WTC11 (cell line): ENCODE measurements around the gene PDE8A. TPM values are rescaled to one million over a fixed set of nuclear protein-coding genes. Genes with fewer than 3 reads are reported as not detected.

Experiments
- ATAC-seq: fragments of 200-7000 bp; cut with Tn5 transposase; 2 replicates; pipeline ENCODE4 v1.10.0; 2021; ENCODE audit warnings: mild to moderate bottlenecking, moderate library complexity
- CTCF ChIA-PET: fragments of 300-600 bp; sonication (Branson Sonifier 250); formaldehyde crosslinking; loops from one replicate; lab custom pipeline; 2021; ENCODE audit warnings: antibody characterized with exemption; lab: Charles Lee
- POLR2A ChIA-PET: fragments of 350-600 bp; sonication (Branson Sonifier 250); formaldehyde crosslinking; loops from one replicate; lab custom pipeline; 2021; ENCODE audit warnings: antibody characterized with exemption; lab: Charles Lee
- DNase-seq: peaks from one replicate; pipeline ENCODE4 v3.0.0; 2021; ENCODE audit warnings: low spot score
- H3K27ac Mint-ChIP-seq: 2 replicates; pipeline ENCODE4 v1.8.0; 2021; ENCODE audit warnings: mixed read lengths
- H3K27me3 Mint-ChIP-seq: 2 replicates; pipeline ENCODE4 v1.8.0; 2021; ENCODE audit warnings: low read depth, mild to moderate bottlenecking, moderate library complexity, mixed read lengths
- H3K36me3 Mint-ChIP-seq: 2 replicates; pipeline ENCODE4 v1.8.0; 2021; ENCODE audit warnings: mixed read lengths
- H3K4me1 Mint-ChIP-seq: 2 replicates; pipeline ENCODE4 v1.8.0; 2022; ENCODE audit warnings: mixed read lengths
- H3K4me3 Mint-ChIP-seq: 2 replicates; pipeline ENCODE4 v1.8.0; 2021; ENCODE audit warnings: mild to moderate bottlenecking, moderate library complexity, mixed read lengths
- H3K9me3 Mint-ChIP-seq: 2 replicates; pipeline ENCODE4 v1.8.0; 2021; ENCODE audit warnings: mixed read lengths
- ATF1 ChIP-seq: sonication (generic); formaldehyde crosslinking; IDR thresholded peaks from 2 replicates; pipeline ENCODE4 v1.8.1; 2023; ENCODE audit warnings: mild to moderate bottlenecking, moderate library complexity, missing genetic modification reagents
- CREB1 ChIP-seq: sonication (generic); formaldehyde crosslinking; IDR thresholded peaks from 2 replicates; pipeline ENCODE4 v1.8.0; 2023; ENCODE audit warnings: mild to moderate bottlenecking, missing genetic modification reagents
- ESRRA ChIP-seq: sonication (generic); formaldehyde crosslinking; IDR thresholded peaks from 2 replicates; pipeline ENCODE4 v1.8.1; 2022; ENCODE audit warnings: mild to moderate bottlenecking, missing genetic modification reagents, borderline replicate concordance
- FOXK1 ChIP-seq: sonication (generic); formaldehyde crosslinking; IDR thresholded peaks from 2 replicates; pipeline ENCODE4 v1.8.0; 2022; ENCODE audit warnings: mild to moderate bottlenecking, moderate library complexity, missing genetic modification reagents
- FOXP1 ChIP-seq: sonication (generic); formaldehyde crosslinking; IDR thresholded peaks from 2 replicates; pipeline ENCODE4 v1.8.0; 2022; ENCODE audit warnings: missing genetic modification reagents, mild to moderate bottlenecking, moderate library complexity, borderline replicate concordance
- GABPB1 ChIP-seq: sonication (generic); formaldehyde crosslinking; IDR thresholded peaks from 2 replicates; pipeline ENCODE4 v1.8.1; 2023; ENCODE audit warnings: mild to moderate bottlenecking, missing genetic modification reagents
- GRHL2 ChIP-seq: fragments of 250-450 bp; sonication (Bioruptor Pico); IDR thresholded peaks from 2 replicates; pipeline ENCODE4 v1.8.0; 2022; ENCODE audit warnings: mild to moderate bottlenecking, moderate library complexity; ENCODE audit not compliant: insufficient replicate concordance, severe bottlenecking
- GTF2I ChIP-seq: fragments of 250-450 bp; sonication (Bioruptor Pico); conservative IDR thresholded peaks from 2 replicates; pipeline ENCODE4 v1.4.0; 2021; ENCODE audit warnings: mild to moderate bottlenecking
- IRF2 ChIP-seq: sonication (generic); formaldehyde crosslinking; IDR thresholded peaks from 2 replicates; pipeline ENCODE4 v1.8.0; 2022; ENCODE audit warnings: low read depth, missing genetic modification reagents, borderline replicate concordance
- KAT7 ChIP-seq: sonication (generic); formaldehyde crosslinking; IDR thresholded peaks from 2 replicates; pipeline ENCODE4 v1.8.1; 2023; ENCODE audit warnings: missing genetic modification reagents, mild to moderate bottlenecking, borderline replicate concordance
- MXD4 ChIP-seq: fragments of 250-450 bp; sonication (Bioruptor Pico); IDR thresholded peaks from 2 replicates; pipeline ENCODE4 v1.8.0; 2021; ENCODE audit warnings: mild to moderate bottlenecking, moderate library complexity, borderline replicate concordance
- NFE2L1 ChIP-seq: sonication (generic); formaldehyde crosslinking; IDR thresholded peaks from 2 replicates; pipeline ENCODE4 v1.8.1; 2023; ENCODE audit warnings: missing genetic modification reagents
- NFYB ChIP-seq: sonication (generic); formaldehyde crosslinking; conservative IDR thresholded peaks from 2 replicates; pipeline ENCODE4 v1.8.0; 2022; ENCODE audit warnings: low read depth, missing genetic modification reagents
- NR2C2 ChIP-seq: sonication (generic); formaldehyde crosslinking; IDR thresholded peaks from 2 replicates; pipeline ENCODE4 v1.8.0; 2022; ENCODE audit warnings: mild to moderate bottlenecking, missing genetic modification reagents
- NR3C1 ChIP-seq: sonication (generic); formaldehyde crosslinking; conservative IDR thresholded peaks from 2 replicates; pipeline ENCODE4 v1.8.1; 2023; ENCODE audit warnings: low read depth, mild to moderate bottlenecking, missing genetic modification reagents
- PRRX2 ChIP-seq: fragments of 250-450 bp; sonication (Bioruptor Pico); IDR thresholded peaks from 2 replicates; pipeline ENCODE4 v1.8.0; 2021; ENCODE audit warnings: mild to moderate bottlenecking
- RELA ChIP-seq: sonication (generic); formaldehyde crosslinking; IDR thresholded peaks from 2 replicates; pipeline ENCODE4 v1.8.1; 2022; ENCODE audit warnings: missing genetic modification reagents, mild to moderate bottlenecking, borderline replicate concordance
- RORB ChIP-seq: fragments of 250-450 bp; sonication (Bioruptor Pico); IDR thresholded peaks from 2 replicates; pipeline ENCODE4 v1.9.0; 2021; ENCODE audit warnings: mild to moderate bottlenecking
- SP1 ChIP-seq: sonication (generic); formaldehyde crosslinking; conservative IDR thresholded peaks from 2 replicates; pipeline ENCODE4 v1.8.1; 2022; ENCODE audit warnings: missing genetic modification reagents
- TCF7 ChIP-seq: sonication (generic); formaldehyde crosslinking; IDR thresholded peaks from 2 replicates; pipeline ENCODE4 v1.8.0; 2022; ENCODE audit warnings: mild to moderate bottlenecking, low read depth, missing genetic modification reagents, moderate library complexity
- ZBTB21 ChIP-seq: sonication (generic); formaldehyde crosslinking; IDR thresholded peaks from 2 replicates; pipeline ENCODE4 v1.8.1; 2023; ENCODE audit warnings: mild to moderate bottlenecking, missing genetic modification reagents, borderline replicate concordance
- ZNF396 ChIP-seq: fragments of 250-450 bp; sonication (Bioruptor Pico); IDR thresholded peaks from 2 replicates; pipeline ENCODE4 v1.8.0; 2021; ENCODE audit warnings: mild to moderate bottlenecking, moderate library complexity, borderline replicate concordance
- ZNF423 ChIP-seq: fragments of 250-450 bp; sonication (Bioruptor Pico); IDR thresholded peaks from 2 replicates; pipeline ENCODE4 v2.1.2; 2022; ENCODE audit warnings: mild to moderate bottlenecking, moderate library complexity
- total RNA-seq: library from RNA; stranded (reverse); gene quantifications from 3 replicates; pipeline ENCODE4 v1.2.3, GENCODE V29; 2021
- TF ChIP-seq, protein P1 (sequence below): sonication (generic); formaldehyde crosslinking; IDR thresholded peaks from 2 replicates; pipeline ENCODE4 v1.8.0; 2022; ENCODE audit warnings: mild to moderate bottlenecking, missing genetic modification reagents
- TF ChIP-seq, protein P2 (sequence below): sonication (generic); formaldehyde crosslinking; IDR thresholded peaks from 2 replicates; pipeline ENCODE4 v1.8.0; 2022; ENCODE audit warnings: mild to moderate bottlenecking, missing genetic modification reagents
- TF ChIP-seq, protein P3 (sequence below): sonication (generic); formaldehyde crosslinking; IDR thresholded peaks from 2 replicates; pipeline ENCODE4 v1.8.0; 2023; ENCODE audit warnings: mild to moderate bottlenecking, missing genetic modification reagents
- TF ChIP-seq, protein P4 (sequence below): fragments of 200-600 bp; IDR thresholded peaks from 2 replicates; pipeline ENCODE4 v1.8.0; 2022; ENCODE audit warnings: antibody characterized with exemption
- TF ChIP-seq, protein P5 (sequence below): sonication (generic); formaldehyde crosslinking; IDR thresholded peaks from 2 replicates; pipeline ENCODE4 v1.8.1; 2023; ENCODE audit warnings: mild to moderate bottlenecking, missing genetic modification reagents, moderate library complexity

The PDE8A gene
- total RNA-seq, 1 experiment from 2014 or later: 13.9 TPM

DNA sequence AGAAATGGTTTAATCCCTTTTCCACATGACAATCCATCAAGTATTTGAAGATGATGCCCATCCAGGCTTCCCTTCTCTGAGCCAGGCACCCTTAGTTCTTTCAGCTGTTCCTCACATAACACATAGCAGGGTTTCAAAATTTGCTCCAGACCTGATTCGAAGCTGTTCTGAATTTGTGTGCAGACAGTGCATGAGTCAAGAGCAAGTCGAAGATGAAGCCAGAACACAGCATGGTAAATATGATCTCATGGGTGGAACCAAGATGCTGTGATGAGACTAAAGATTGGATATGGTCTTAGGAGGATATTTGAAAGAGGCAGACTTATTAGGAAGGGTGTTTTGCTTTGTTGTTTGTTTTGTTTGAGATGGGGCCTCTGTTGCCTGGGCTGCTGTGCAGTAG lies 32.6 kb upstream of the PDE8A start:
- DNase-seq (no peak), ATAC-seq (no peak)
- ChIA-PET POLR2A (interaction anchor here (0.7 to 1.2 kb wide), 2 partner anchors 318 to 1691 kb away, joined by 3 to 4 read pairs; no protein-coding TSS in a partner anchor), CTCF (no interaction called here)
- no peaks in the 10 kb centered on the region; the same call in 1 of the 2 replicates for H3K27me3 Mint-ChIP-seq
- no peaks in the 10 kb centered on the region for H3K9me3 Mint-ChIP-seq
- H3K36me3 Mint-ChIP-seq: no peaks in the 10 kb centered on the region
- no peaks in the 10 kb centered on the region for H3K4me1 Mint-ChIP-seq
- no peak overlapping the region for H3K27ac Mint-ChIP-seq
- H3K4me3 Mint-ChIP-seq: no peak overlapping the region
- no peak for TF ChIP-seq NFE2L1 (CRISPR knock-in tag)
- TF ChIP-seq NR2C2 (CRISPR knock-in tag): no peak
- TF ChIP-seq FOXK1 (CRISPR knock-in tag): no peak
- no peak for TF ChIP-seq ATF1 (CRISPR knock-in tag)
- TF ChIP-seq NFYB: no peak
- no peak for TF ChIP-seq SP1 (CRISPR knock-in tag)
- TF ChIP-seq, protein P1, sequence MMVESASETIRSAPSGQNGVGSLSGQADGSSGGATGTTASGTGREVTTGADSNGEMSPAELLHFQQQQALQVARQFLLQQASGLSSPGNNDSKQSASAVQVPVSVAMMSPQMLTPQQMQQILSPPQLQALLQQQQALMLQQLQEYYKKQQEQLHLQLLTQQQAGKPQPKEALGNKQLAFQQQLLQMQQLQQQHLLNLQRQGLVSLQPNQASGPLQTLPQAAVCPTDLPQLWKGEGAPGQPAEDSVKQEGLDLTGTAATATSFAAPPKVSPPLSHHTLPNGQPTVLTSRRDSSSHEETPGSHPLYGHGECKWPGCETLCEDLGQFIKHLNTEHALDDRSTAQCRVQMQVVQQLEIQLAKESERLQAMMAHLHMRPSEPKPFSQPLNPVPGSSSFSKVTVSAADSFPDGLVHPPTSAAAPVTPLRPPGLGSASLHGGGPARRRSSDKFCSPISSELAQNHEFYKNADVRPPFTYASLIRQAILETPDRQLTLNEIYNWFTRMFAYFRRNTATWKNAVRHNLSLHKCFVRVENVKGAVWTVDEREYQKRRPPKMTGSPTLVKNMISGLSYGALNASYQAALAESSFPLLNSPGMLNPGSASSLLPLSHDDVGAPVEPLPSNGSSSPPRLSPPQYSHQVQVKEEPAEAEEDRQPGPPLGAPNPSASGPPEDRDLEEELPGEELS (CRISPR knock-in tag): no peak
- no peak for TF ChIP-seq GTF2I (CRISPR knock-in tag)
- TF ChIP-seq NR3C1 (CRISPR knock-in tag): no peak
- TF ChIP-seq RELA (CRISPR knock-in tag): no peak
- no peak for TF ChIP-seq PRRX2 (CRISPR knock-in tag)

DNA sequence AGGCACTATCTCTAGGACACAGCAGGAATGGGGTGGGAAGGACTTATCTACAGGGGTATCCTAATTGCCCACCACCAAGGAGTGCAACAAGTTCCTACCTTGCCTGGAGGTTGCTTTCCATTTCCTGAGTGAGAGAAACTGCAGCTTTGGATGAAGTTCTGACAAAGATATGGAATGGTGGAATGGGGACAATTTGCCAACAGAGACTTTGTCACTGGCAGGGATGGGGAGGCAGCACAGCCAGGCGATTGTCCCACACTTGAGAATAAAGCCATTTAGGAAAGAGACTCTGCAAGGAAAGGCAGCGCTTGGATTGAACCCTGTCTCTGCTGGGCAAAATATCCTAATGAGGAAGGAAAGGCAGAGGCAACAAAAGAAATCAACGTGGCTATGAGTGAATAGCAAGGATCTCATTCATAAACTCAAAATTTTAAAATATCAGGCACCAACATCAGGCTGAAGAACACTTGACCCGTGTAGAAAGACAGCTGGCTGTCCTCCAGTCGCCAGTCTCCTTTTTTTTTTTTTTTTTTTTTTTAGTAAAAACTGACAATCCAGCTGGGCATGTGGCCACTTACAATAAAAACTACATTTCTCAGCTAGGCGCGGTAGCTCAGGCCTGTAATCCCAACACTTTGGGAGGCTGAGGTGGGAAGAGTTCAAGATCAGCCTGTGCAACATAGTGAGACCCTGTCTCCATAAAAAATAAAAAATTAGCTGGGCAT lies 31.6 kb upstream of the PDE8A start:
- no peaks in the 10 kb centered on the region; the same call in 1 of the 2 replicates for H3K27me3 Mint-ChIP-seq
- ATAC-seq (no peak), DNase-seq (no peak)
- TF ChIP-seq RELA (CRISPR knock-in tag) (no peak), IRF2 (CRISPR knock-in tag) (no peak), ZNF423 (CRISPR knock-in tag) (no peak), RORB (no peak), ZNF396 (no peak), CREB1 (CRISPR knock-in tag) (no peak), NR2C2 (CRISPR knock-in tag) (no peak), TCF7 (CRISPR knock-in tag) (no peak), KAT7 (CRISPR knock-in tag) (no peak), MXD4 (no peak), PRRX2 (CRISPR knock-in tag) (no peak), FOXP1 (CRISPR knock-in tag) (no peak), ESRRA (CRISPR knock-in tag) (no peak), GRHL2 (CRISPR knock-in tag) (no peak), ZBTB21 (CRISPR knock-in tag) (no peak), GABPB1 (no peak)
- TF ChIP-seq, protein P2, sequence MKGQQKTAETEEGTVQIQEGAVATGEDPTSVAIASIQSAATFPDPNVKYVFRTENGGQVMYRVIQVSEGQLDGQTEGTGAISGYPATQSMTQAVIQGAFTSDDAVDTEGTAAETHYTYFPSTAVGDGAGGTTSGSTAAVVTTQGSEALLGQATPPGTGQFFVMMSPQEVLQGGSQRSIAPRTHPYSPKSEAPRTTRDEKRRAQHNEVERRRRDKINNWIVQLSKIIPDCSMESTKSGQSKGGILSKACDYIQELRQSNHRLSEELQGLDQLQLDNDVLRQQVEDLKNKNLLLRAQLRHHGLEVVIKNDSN (CRISPR knock-in tag): no peak
- TF ChIP-seq, protein P3, sequence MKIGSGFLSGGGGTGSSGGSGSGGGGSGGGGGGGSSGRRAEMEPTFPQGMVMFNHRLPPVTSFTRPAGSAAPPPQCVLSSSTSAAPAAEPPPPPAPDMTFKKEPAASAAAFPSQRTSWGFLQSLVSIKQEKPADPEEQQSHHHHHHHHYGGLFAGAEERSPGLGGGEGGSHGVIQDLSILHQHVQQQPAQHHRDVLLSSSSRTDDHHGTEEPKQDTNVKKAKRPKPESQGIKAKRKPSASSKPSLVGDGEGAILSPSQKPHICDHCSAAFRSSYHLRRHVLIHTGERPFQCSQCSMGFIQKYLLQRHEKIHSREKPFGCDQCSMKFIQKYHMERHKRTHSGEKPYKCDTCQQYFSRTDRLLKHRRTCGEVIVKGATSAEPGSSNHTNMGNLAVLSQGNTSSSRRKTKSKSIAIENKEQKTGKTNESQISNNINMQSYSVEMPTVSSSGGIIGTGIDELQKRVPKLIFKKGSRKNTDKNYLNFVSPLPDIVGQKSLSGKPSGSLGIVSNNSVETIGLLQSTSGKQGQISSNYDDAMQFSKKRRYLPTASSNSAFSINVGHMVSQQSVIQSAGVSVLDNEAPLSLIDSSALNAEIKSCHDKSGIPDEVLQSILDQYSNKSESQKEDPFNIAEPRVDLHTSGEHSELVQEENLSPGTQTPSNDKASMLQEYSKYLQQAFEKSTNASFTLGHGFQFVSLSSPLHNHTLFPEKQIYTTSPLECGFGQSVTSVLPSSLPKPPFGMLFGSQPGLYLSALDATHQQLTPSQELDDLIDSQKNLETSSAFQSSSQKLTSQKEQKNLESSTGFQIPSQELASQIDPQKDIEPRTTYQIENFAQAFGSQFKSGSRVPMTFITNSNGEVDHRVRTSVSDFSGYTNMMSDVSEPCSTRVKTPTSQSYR (CRISPR knock-in tag): no peak
- TF ChIP-seq, protein P4, sequence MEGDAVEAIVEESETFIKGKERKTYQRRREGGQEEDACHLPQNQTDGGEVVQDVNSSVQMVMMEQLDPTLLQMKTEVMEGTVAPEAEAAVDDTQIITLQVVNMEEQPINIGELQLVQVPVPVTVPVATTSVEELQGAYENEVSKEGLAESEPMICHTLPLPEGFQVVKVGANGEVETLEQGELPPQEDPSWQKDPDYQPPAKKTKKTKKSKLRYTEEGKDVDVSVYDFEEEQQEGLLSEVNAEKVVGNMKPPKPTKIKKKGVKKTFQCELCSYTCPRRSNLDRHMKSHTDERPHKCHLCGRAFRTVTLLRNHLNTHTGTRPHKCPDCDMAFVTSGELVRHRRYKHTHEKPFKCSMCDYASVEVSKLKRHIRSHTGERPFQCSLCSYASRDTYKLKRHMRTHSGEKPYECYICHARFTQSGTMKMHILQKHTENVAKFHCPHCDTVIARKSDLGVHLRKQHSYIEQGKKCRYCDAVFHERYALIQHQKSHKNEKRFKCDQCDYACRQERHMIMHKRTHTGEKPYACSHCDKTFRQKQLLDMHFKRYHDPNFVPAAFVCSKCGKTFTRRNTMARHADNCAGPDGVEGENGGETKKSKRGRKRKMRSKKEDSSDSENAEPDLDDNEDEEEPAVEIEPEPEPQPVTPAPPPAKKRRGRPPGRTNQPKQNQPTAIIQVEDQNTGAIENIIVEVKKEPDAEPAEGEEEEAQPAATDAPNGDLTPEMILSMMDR: no peak
- TF ChIP-seq, protein P5, sequence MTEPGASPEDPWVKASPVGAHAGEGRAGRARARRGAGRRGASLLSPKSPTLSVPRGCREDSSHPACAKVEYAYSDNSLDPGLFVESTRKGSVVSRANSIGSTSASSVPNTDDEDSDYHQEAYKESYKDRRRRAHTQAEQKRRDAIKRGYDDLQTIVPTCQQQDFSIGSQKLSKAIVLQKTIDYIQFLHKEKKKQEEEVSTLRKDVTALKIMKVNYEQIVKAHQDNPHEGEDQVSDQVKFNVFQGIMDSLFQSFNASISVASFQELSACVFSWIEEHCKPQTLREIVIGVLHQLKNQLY (CRISPR knock-in tag): no peak
- ChIA-PET POLR2A (interaction anchor here (1.2 kb wide), 1 partner anchor 319 kb away, joined by 3 read pairs; no protein-coding TSS in a partner anchor), CTCF (no interaction called here)
- H3K9me3 Mint-ChIP-seq: no peaks in the 10 kb centered on the region
- H3K4me1 Mint-ChIP-seq: peaks cover 1% of the 10 kb centered on the region; the same call in 1 of the 2 replicates
- H3K27ac Mint-ChIP-seq: no peak overlapping the region
- H3K36me3 Mint-ChIP-seq: no peaks in the 10 kb centered on the region
- H3K4me3 Mint-ChIP-seq: no peak overlapping the region
